Stomach (tissue), 4 donors: ENCODE data around the gene LYSET.
"Not testable (repeated sequence)": the region's sequence is repeated elsewhere in the genome, so short reads cannot be mapped to it uniquely, and the experiment has no call there.

ENCODE experiments used
- CTCF ChIP-seq, 7 experiments: fragments of 450-650 bp in 4 of 7; fragments of 200-600 bp in 3 of 7; sonication (generic) in 3 of 7; IDR thresholded peaks; one replicate each; pipeline ENCODE4 v1.5.1; 2016 to 2019; ENCODE audit warnings: antibody characterized with exemption in 7 of 7, control low read depth in 2 of 7, mild to moderate bottlenecking in 1 of 7
- POLR2A ChIP-seq, 4 donors: fragments of 450-650 bp; IDR thresholded peaks; one replicate each; pipeline ENCODE4 v1.6.1; 2016; ENCODE audit warnings: antibody characterized with exemption in 4 of 4, control low read depth in 2 of 4, mild to moderate bottlenecking in 1 of 4, moderate library complexity in 1 of 4
- POLR2AphosphoS5 ChIP-seq, 3 donors: sonication (generic); formaldehyde crosslinking; IDR thresholded peaks; one replicate each; pipeline ENCODE4 v1.6.1; 2016; ENCODE audit warnings: antibody characterized with exemption in 3 of 3

- TF ChIP-seq CTCF, POLR2A, POLR2AphosphoS5 (IDR thresholded peaks at IDR 0.05): not testable (repeated sequence)
These were observed 15.5 kb upstream of the LYSET start for GRCh38 chr14:93169619-93170018.
